D341Med (cell line): ENCODE results near the gene ZNF587B.
"Not testable (repeated sequence)": the region's sequence is repeated elsewhere in the genome, so short reads cannot be mapped to it uniquely, and the experiment has no call there.

Experiments used
- DNase-seq: peaks from one replicate; pipeline ENCODE4 v3.0.0; 2012; ENCODE audit warnings: low spot score

Gene ZNF587B

GRCh38 chr19:57872450-57872849 is 42.4 kb downstream of the ZNF587B start:
- no peak for DNase-seq

DNA sequence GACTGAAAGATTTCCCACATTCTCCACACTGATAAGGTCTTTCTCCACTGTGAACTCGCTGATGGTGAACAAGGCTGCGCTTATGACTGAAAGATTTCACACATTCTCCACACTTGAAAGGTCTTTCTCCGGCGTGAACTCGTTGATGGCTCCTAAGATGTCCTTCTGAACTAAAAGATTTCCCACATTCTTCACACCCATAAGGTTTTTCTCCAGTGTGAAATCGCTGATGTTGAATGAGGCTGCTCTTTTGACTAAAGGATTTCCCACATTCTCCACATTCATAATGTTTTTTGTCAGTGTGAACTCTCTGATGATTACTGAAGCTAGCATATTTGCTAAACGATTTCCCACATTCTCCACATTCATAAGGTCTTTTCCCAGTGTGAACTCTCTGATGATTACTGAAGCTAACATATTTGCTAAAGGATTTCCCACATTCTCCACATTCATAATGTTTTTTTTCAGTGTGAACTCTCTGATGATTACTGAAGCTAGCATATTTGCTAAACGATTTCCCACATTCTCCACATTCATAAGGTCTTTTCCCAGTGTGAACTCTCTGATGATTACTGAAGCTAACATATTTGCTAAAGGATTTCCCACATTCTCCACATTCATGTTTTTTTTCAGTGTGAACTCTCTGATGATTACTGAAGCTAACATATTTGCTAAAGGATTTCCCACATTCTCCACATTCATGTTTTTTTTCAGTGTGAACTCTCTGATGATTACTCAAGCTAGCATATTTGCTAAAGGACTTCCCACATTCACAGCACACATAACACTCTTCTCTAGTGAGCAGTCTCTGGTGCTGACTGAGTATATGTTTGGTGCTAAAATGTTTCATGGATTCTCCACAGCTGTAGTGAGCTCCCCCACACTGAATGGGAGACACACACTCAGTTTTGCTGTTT is 44.0 kb downstream of the ZNF587B start:
- DNase-seq = not testable (repeated sequence)

DNA sequence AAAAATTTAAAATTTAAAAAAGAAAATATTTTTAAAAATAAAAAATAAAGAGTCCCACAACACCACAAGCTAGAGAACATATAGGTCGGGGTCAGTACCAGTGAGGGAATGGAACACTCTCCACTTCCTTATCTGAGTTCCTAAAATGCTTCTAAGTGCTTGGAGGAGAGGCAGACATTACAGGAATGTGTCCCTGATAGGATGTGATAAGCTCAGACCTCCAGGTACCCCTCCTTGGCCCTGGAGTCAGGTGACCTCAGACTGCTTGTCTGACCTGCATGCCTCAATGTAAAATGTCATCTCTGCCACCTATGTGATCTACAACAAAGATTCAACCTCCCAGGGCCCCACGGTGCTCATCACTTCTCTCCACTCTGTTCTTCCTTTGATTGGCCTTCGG is 55.9 kb downstream of the ZNF587B start:
- DNase-seq = no peak

DNA sequence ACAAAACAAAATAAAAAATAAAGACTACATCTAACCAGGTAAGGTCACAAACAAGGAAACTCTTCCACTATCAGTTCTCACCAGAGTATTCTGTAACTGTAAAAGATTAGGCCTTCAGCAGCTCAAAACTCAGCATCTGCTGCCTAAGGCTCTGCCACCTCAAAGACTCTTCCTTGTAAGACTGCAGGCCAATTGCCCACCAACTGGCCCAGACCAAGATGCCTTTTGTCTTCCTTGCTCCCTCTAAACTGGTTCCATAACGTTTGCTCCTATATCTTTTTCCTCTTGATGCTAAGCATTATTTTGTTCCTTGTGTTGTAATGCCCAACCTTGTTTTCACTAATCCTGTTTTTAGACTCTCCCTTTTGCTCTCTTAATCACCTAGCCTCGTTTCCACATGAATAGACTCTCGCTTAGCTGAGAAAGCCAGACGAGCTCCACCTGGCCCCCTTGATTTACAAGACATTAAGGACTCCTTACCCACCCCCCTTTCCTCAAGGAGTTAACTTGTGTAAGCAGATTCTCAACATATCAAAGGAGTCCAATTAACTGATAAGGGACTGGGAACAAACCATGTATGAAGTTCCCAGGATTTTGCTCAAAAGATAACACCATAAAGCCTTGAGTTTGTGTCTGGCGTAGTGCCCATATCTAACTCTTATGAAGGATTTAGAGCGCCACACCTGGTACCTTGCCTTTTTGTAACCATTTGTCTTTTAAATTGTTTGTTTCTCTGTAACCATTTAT is 57.3 kb downstream of the ZNF587B start:
- DNase-seq = peak; percentile 36

GRCh38 chr19:57888107-57888559 is 58.0 kb downstream of the ZNF587B start:
- no peak for DNase-seq

DNA sequence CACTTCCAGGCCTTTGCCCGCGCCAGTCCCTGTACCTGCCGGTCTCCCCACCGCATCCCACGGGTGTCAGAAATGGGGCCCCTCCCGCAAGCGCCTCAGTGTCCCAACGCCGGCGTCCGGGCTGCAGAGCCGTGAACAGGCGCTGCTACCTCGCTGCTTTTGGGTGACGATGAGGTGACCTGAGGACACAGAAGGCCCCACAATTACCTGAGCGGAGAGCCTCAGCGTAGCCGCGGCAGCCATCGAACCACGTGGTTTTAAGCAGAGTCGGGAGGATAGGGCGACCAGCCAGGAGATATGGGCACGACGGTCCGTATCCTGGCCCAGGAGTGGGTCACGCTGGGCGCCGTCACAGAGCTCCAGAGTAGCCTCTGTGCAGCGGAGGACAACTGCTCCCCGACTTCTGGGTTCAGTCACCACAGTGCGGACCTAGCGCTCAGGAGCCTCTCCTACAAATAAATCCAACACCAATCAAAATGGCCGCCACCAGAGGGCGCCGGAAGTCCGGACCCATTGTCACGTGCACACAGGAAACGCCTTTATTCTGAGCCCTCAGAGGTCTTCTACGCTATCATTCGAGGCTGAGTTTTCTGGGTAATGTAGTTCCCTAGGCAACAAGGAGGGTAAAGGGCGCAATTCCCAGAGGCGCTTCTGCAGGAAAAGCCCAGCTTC is 58.6 kb downstream of the ZNF587B start, which contains the start of gene ZNF814:
Gene ZNF814 (minus strand): TSS at position 478 of the 672 bp plus-strand sequence. CDS start 235 bp downstream, at position 243.
- peak; percentile 83 for DNase-seq

DNA sequence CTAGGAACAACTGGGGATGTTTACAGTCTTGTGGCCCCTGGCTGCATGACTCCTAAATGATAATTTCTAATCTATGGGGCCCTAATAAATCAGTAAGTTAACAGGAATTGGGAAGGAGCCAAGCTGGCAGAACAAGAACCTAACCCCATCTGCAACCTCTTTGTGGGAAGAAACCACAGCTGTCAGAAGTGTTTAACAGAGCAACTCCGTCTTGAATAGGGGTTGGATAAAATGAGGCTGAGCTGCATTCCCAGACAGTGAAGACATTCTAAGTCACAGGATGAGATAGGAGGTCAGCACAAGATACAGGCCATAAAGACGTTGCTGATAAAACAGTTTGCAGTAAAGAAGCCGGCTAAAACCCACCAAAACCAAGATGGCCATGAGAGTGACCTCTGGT is 60.6 kb downstream of the ZNF587B start:
- DNase-seq = not testable (repeated sequence)
